Osteoblast (primary cell): ENCODE results near the gene TPSB2. TPM values are rescaled to one million over a fixed set of nuclear protein-coding genes. Genes with fewer than 3 reads are reported as not detected.
"Not testable (repeated sequence)": the region's sequence is repeated elsewhere in the genome, so short reads cannot be mapped to it uniquely, and the experiment has no call there.

ENCODE experiments used
- DNase-seq: peaks from one replicate; pipeline ENCODE4 v3.0.0; 2011; ENCODE audit warnings: low spot score, mixed read lengths; ENCODE audit not compliant: insufficient read length; ENCODE audit errors: missing footprints
- H2AFZ ChIP-seq: 2 replicates; pipeline ENCODE4 v1.6.0; 2011; ENCODE audit warnings: mild to moderate bottlenecking, low read length
- H3K27ac ChIP-seq: 2 replicates; pipeline ENCODE4 v1.5.1; 2011; ENCODE audit warnings: mild to moderate bottlenecking, low read depth, low read length, moderate library complexity
- H3K27me3 ChIP-seq: 2 replicates; pipeline ENCODE4 v1.6.0; 2012; ENCODE audit warnings: mild to moderate bottlenecking, control low read depth, inconsistent platforms, low read length, moderate library complexity; ENCODE audit not compliant: insufficient read depth
- H3K36me3 ChIP-seq: 2 replicates; pipeline ENCODE4 v1.5.1; 2011; ENCODE audit warnings: mild to moderate bottlenecking, low read length, control low read depth, moderate library complexity; ENCODE audit not compliant: insufficient read depth
- H3K4me1 ChIP-seq: 2 replicates; pipeline ENCODE4 v1.5.1; 2011; ENCODE audit warnings: mild to moderate bottlenecking, low read length, control low read depth, moderate library complexity; ENCODE audit not compliant: insufficient read depth
- H3K4me2 ChIP-seq: 2 replicates; pipeline ENCODE4 v1.6.0; 2011; ENCODE audit warnings: mild to moderate bottlenecking, low read length; ENCODE audit not compliant: insufficient read depth
- H3K4me3 ChIP-seq: fragments of 200-600 bp; sonication (generic); 3 replicates; pipeline ENCODE4 v1.5.1; 2012; ENCODE audit warnings: mild to moderate bottlenecking, low read length, inconsistent platforms; ENCODE audit not compliant: insufficient read depth
- H3K79me2 ChIP-seq: 2 replicates; pipeline ENCODE4 v1.6.0; 2012; ENCODE audit warnings: mild to moderate bottlenecking, low read length, control low read depth, inconsistent platforms; ENCODE audit not compliant: insufficient read depth
- H3K9me3 ChIP-seq: 2 replicates; pipeline ENCODE4 v1.5.1; 2011; ENCODE audit warnings: low read depth, low read length, control low read depth
- H4K20me1 ChIP-seq: 2 replicates; pipeline ENCODE4 v1.6.0; 2012; ENCODE audit warnings: mild to moderate bottlenecking, low read length, control low read depth; ENCODE audit not compliant: insufficient read depth
- total RNA-seq: library from RNA; depleted of rRNA; stranded (reverse); fragments of >200 nt; gene quantifications from 2 replicates; pipeline ENCODE4 v1.2.3, GENCODE V29; 2012
- TF ChIP-seq, protein P1 (sequence below): IDR thresholded peaks from 2 replicates; pipeline ENCODE4 v1.5.1; 2011; ENCODE audit warnings: mild to moderate bottlenecking, low read depth, low read length, moderate library complexity; ENCODE audit errors: extremely low read depth

The TPSB2 gene
- total RNA-seq, 1 donor = not detected

GRCh38 chr16:1238909-1239308 is 8.9 kb upstream of the TPSB2 start:
- not testable (repeated sequence) for DNase-seq, H3K27ac ChIP-seq, H2AFZ ChIP-seq, H3K27me3 ChIP-seq, H3K4me1 ChIP-seq, H3K79me2 ChIP-seq, H3K36me3 ChIP-seq, H3K9me3 ChIP-seq, H3K4me3 ChIP-seq, H4K20me1 ChIP-seq, H3K4me2 ChIP-seq

DNA sequence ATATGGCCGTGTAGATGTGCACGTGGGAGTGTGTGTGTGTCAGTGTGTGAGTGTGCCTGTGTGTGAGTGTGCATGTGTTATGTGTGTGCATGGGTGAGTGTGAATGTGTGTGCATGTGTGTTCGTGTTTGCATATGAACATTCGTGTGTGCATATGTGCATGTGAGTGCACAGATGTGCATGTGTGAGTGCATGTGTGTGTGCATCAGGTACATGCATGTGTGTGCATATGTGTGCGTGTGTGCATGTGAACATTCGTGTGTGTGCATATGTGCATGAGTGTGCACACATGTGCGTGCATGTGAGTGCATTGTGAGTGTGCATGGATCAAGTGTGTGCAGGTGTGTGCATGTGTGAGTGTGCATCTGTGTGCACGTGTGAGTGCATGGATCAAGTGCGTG is 8.0 kb upstream of the TPSB2 start:
- TF ChIP-seq, protein P1, sequence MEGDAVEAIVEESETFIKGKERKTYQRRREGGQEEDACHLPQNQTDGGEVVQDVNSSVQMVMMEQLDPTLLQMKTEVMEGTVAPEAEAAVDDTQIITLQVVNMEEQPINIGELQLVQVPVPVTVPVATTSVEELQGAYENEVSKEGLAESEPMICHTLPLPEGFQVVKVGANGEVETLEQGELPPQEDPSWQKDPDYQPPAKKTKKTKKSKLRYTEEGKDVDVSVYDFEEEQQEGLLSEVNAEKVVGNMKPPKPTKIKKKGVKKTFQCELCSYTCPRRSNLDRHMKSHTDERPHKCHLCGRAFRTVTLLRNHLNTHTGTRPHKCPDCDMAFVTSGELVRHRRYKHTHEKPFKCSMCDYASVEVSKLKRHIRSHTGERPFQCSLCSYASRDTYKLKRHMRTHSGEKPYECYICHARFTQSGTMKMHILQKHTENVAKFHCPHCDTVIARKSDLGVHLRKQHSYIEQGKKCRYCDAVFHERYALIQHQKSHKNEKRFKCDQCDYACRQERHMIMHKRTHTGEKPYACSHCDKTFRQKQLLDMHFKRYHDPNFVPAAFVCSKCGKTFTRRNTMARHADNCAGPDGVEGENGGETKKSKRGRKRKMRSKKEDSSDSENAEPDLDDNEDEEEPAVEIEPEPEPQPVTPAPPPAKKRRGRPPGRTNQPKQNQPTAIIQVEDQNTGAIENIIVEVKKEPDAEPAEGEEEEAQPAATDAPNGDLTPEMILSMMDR = no peak
- no peak for DNase-seq
- H3K36me3 ChIP-seq = no peaks in the 10 kb centered on the region
- H3K4me2 ChIP-seq = no peak overlapping the region
- H3K27ac ChIP-seq = no peak overlapping the region
- H3K4me1 ChIP-seq = no peaks in the 10 kb centered on the region
- H4K20me1 ChIP-seq = no peaks in the 10 kb centered on the region
- H3K79me2 ChIP-seq = no peaks in the 10 kb centered on the region
- H2AFZ ChIP-seq = no peak overlapping the region
- H3K9me3 ChIP-seq = no peaks in the 10 kb centered on the region
- no peaks in the 10 kb centered on the region for H3K27me3 ChIP-seq
- no peak overlapping the region for H3K4me3 ChIP-seq

- not testable (repeated sequence) for H4K20me1 ChIP-seq, H3K9me3 ChIP-seq, H3K36me3 ChIP-seq, H3K27ac ChIP-seq, H2AFZ ChIP-seq, DNase-seq, H3K27me3 ChIP-seq, H3K4me1 ChIP-seq, H3K79me2 ChIP-seq, H3K4me3 ChIP-seq, H3K4me2 ChIP-seq
These were observed 6.7 kb upstream of the TPSB2 start for GRCh38 chr16:1236659-1237058.

DNA sequence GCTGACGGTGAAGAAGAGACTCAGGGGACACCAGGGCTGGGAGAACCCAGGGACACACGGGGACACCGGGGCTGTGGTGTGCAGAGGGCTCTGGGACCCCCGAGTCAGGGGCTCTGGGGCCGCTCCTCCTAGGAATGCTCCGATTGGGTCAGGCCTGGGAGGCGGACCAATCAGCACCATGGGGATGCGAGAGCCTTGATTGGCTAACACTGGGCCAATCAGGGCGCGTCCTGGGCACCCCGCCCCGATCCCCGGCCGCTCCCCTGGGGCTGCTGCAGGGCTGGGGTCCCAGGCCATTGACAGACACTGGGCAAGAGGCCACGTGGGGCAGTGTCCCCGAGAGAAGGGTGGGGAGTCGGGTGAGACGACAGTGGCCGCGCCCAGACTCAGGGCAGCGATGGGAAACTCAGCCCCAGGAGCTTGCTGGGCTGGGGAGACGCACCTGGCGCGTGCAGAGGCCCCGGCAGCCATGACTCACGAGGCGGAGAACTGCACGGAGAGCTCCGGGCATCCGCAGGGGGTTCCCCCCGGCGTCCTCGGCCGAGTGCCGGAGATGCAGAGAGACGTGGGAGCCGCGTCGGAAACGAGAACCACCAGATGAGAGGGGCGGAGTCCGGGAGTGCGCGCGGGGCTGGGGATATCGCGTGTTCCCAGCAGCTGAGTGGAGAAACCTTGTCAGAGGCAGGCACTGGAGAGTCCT is 2.2 kb upstream of the TPSB2 start:
- not testable (repeated sequence) for H3K4me1 ChIP-seq, H3K4me2 ChIP-seq, DNase-seq, H3K36me3 ChIP-seq, H3K27ac ChIP-seq, H3K4me3 ChIP-seq, H3K79me2 ChIP-seq, H3K27me3 ChIP-seq, H2AFZ ChIP-seq, H3K9me3 ChIP-seq, H4K20me1 ChIP-seq

DNA sequence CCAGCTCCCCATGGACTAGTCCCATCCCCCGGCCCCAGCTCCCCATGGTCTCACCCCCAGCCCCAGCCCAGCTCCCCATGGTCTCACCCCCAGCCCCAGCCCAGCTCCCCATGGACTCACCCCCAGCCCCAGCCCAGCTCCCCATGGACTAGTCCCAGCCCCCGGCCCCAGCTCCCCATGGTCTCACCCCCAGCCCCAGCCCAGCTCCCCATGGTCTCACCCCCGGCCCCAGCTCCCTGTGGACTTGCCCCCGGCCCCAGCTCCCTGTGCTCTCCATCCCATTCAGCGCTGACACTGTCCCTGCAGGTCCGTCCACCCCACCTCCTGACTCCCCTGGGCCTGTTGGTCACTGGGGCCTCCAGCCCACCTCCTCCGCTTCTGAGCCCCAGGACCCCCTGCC is 1.3 kb upstream of the TPSB2 start:
- H3K79me2 ChIP-seq, H3K4me2 ChIP-seq, H4K20me1 ChIP-seq, H3K4me3 ChIP-seq, H3K36me3 ChIP-seq, H2AFZ ChIP-seq, H3K27ac ChIP-seq, H3K4me1 ChIP-seq, H3K9me3 ChIP-seq, H3K27me3 ChIP-seq, DNase-seq: not testable (repeated sequence)

DNA sequence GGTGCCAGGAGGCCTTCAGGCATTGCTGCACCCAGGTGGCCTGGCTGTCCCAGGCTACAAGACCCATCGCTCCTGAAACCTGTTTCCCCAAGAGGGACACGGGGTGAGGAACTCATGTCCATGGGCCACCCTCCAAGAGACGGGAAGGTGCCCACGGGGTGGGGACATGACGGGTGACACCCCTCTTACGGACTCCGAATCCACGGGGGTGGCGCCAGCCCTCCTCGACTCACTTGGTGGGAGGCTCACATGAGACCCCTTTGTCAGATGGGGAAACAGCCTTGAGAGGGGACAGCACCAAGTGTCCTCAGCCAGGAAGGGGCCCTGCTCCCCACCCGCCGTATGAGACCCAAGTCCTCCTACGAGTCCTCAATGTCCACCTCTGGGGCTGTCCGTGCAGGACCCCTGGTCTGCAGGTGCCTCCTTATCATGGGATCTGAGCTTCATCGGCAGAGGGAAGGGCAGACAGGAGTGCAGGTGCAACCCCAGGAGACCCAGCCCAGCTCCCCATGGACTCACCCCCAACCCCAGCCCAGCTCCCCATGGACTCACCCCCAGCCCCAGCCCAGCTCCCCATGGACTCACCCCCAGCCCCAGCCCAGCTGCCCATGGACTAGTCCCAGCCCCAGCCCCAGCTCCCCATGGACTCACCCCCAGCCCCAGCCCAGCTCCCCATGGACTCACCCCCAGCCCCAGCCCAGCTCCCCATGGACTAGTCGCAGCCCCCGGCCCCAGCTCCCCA is 658 bp upstream of the TPSB2 start:
- H3K36me3 ChIP-seq, H3K4me2 ChIP-seq, H3K27ac ChIP-seq, H3K9me3 ChIP-seq, H3K4me1 ChIP-seq, H3K79me2 ChIP-seq, H4K20me1 ChIP-seq, DNase-seq, H3K4me3 ChIP-seq, H2AFZ ChIP-seq, H3K27me3 ChIP-seq: not testable (repeated sequence)

GRCh38 chr16:1229476-1229875 is 508 bp downstream of the TPSB2 start:
- not testable (repeated sequence) for H3K79me2 ChIP-seq, H3K27ac ChIP-seq, H3K36me3 ChIP-seq, H3K4me3 ChIP-seq, H3K4me1 ChIP-seq, H2AFZ ChIP-seq, H3K9me3 ChIP-seq, H3K27me3 ChIP-seq, H3K4me2 ChIP-seq, DNase-seq, H4K20me1 ChIP-seq

- not testable (repeated sequence) for H3K4me2 ChIP-seq, H3K36me3 ChIP-seq, DNase-seq, H3K4me1 ChIP-seq, H2AFZ ChIP-seq, H3K27me3 ChIP-seq, H3K4me3 ChIP-seq, H3K79me2 ChIP-seq, H4K20me1 ChIP-seq, H3K27ac ChIP-seq, H3K9me3 ChIP-seq
These were observed 1.8 kb downstream of the TPSB2 start for GRCh38 chr16:1228227-1228626.
